GM12878 (cell line): ENCODE measurements around the gene ATOSA. TPM values are rescaled to one million over a fixed set of nuclear protein-coding genes. Genes with fewer than 3 reads are reported as not detected.
A peak's percentile ranks its signal among the peaks of the same experiment; 100 is the strongest.

ENCODE experiments used
- BCL3 ChIP-seq: IDR thresholded peaks from 2 replicates; pipeline ENCODE4 v1.6.1; 2011; ENCODE audit warnings: borderline replicate concordance, low read depth, mild to moderate bottlenecking, moderate library complexity, low read length; ENCODE audit not compliant: insufficient read depth, poor library complexity, severe bottlenecking
- CBFB ChIP-seq: IDR thresholded peaks from 2 replicates; pipeline ENCODE4 v1.6.1; 2016; ENCODE audit warnings: antibody characterized with exemption, low read depth
- CHD1 ChIP-seq: IDR thresholded peaks from 2 replicates; pipeline ENCODE4 v1.6.1; 2012; ENCODE audit warnings: low read depth, low read length, improper control_type of control experiment
- EED ChIP-seq: sonication (generic); IDR thresholded peaks from 2 replicates; pipeline ENCODE4 v1.6.1; 2016; ENCODE audit warnings: antibody characterized with exemption, low read depth
- EZH2 ChIP-seq: IDR thresholded peaks from 2 replicates; pipeline ENCODE4 v1.6.1; 2012; ENCODE audit warnings: low read depth, mild to moderate bottlenecking, control low read depth, inconsistent platforms, low read length, borderline replicate concordance; ENCODE audit not compliant: control insufficient read depth
- FOXM1 ChIP-seq: IDR thresholded peaks from 2 replicates; pipeline ENCODE4 v1.6.1; 2012; ENCODE audit warnings: low read depth, mild to moderate bottlenecking, inconsistent platforms, low read length, moderate library complexity
- NFXL1 ChIP-seq: fragments of 450-650 bp; IDR thresholded peaks from 2 replicates; pipeline ENCODE4 v1.6.1; 2017; ENCODE audit warnings: antibody characterized with exemption, mild to moderate bottlenecking, borderline replicate concordance
- SIN3A ChIP-seq: IDR thresholded peaks from 2 replicates; pipeline ENCODE4 v1.6.1; 2012; ENCODE audit warnings: low read depth, low read length, improper control_type of control experiment
- YY1 ChIP-seq: IDR thresholded peaks from 2 replicates; pipeline ENCODE4 v1.6.1; 2011; ENCODE audit warnings: low read depth, mild to moderate bottlenecking, low read length
- ZBED1 ChIP-seq: IDR thresholded peaks from 2 replicates; pipeline ENCODE4 v1.6.1; 2016; ENCODE audit warnings: borderline replicate concordance
- ZBTB33 ChIP-seq: fragments of 450-650 bp; IDR thresholded peaks from 2 replicates; pipeline ENCODE4 v1.6.1; 2017; ENCODE audit warnings: mild to moderate bottlenecking
- polyA plus RNA-seq, 11 experiments: library from polyadenylated mRNA; depleted of rRNA in 4 of 11; unstranded in 6 of 11; stranded (reverse) in 5 of 11; fragments of >200 nt; fragmentation: Nextera tagmentation in 4 of 11; fragmentation: Illumina TruSeq in 1 of 11; extraction: Ambion mirVana in 4 of 11; extraction: Trizol in 1 of 11; gene quantifications; 1 replicate in 1 of 11; 2 replicates in 10 of 11; pipeline versions ENCODE4 v1.2.1 to v1.2.3, GENCODE V29; 2011 to 2016; ENCODE audit warnings: inconsistent platforms in 2 of 11, missing spikeins in 2 of 11, low read depth in 1 of 11
- total RNA-seq, 4 experiments: library from RNA; depleted of rRNA in 3 of 4; stranded (reverse); fragments of >200 nt in 3 of 4; fragmentation: Illumina TruSeq in 1 of 4; extraction: Trizol in 1 of 4; gene quantifications; 2 replicates each; pipeline versions ENCODE4 v1.2.1 to v1.2.3, GENCODE V29; 2013 to 2021
- TF ChIP-seq, protein P1 (sequence below): fragments of 450-650 bp; IDR thresholded peaks from 2 replicates; pipeline ENCODE4 v1.6.1; 2017; ENCODE audit warnings: mild to moderate bottlenecking, low read depth, inconsistent platforms; ENCODE audit not compliant: poor library complexity, severe bottlenecking
- TF ChIP-seq, protein P2 (sequence below): fragments of 450-650 bp; IDR thresholded peaks from 2 replicates; pipeline ENCODE4 v1.6.1; 2016; ENCODE audit warnings: mild to moderate bottlenecking
- TF ChIP-seq, protein P3 (sequence below): fragments of 450-650 bp; formaldehyde crosslinking; IDR thresholded peaks from 2 replicates; pipeline ENCODE4 v1.5.0; 2022; ENCODE audit warnings: mild to moderate bottlenecking, missing genetic modification characterization
- TF ChIP-seq, protein P4 (sequence below): fragments of 450-650 bp; IDR thresholded peaks from 2 replicates; pipeline ENCODE4 v1.6.1; 2016; ENCODE audit warnings: mild to moderate bottlenecking

The ATOSA gene
- total and polyA plus RNA-seq, 10 of the 15 experiments (the other 5 are each of a cell fraction or from before 2014, with no cell fraction given) = 6.8 to 24.3 (median 14.6) TPM

DNA sequence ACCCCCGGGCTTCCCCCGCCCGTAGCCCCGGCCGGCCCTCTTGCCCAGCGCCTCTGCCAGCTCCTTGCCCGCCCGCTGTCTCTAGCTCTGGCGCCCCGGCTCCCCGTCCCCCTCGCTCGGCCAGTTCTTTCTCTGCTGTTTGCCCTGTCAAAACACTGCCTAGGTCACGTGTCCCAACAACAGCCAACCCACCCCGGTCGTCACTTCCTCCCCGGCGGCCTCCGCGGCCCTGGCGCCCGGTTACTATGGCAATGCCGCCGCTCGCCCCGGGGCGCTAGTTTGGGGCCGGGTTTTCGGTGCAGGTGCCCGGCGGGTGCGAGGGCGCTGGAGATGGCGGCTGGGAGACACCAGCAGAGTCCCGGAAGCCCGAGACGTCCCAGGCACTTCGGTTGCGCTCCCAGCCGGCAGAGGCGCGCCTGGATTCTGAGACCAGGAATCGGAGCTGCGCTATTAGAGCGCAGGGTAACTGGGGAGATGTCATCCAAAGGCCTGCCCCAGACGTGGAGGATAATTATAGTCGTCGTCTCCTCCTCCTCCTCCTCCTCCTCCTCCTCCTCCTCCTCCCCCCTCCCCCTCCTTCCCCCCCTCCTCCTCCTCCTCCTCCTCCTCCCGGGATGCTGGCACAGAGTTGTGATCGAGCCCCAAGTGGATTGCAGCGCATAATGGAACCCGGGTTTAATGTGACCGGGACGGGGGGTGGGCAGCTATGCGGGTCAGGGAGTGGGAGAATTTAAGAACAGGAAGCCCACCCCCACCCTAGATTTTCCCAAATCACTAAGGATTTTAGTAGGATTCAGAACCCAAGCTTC, at the start of gene ATOSA (continued):
- TF ChIP-seq, protein P1, sequence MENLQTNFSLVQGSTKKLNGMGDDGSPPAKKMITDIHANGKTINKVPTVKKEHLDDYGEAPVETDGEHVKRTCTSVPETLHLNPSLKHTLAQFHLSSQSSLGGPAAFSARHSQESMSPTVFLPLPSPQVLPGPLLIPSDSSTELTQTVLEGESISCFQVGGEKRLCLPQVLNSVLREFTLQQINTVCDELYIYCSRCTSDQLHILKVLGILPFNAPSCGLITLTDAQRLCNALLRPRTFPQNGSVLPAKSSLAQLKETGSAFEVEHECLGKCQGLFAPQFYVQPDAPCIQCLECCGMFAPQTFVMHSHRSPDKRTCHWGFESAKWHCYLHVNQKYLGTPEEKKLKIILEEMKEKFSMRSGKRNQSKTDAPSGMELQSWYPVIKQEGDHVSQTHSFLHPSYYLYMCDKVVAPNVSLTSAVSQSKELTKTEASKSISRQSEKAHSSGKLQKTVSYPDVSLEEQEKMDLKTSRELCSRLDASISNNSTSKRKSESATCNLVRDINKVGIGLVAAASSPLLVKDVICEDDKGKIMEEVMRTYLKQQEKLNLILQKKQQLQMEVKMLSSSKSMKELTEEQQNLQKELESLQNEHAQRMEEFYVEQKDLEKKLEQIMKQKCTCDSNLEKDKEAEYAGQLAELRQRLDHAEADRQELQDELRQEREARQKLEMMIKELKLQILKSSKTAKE = no peak
- TF ChIP-seq FOXM1 = no peak
- TF ChIP-seq, protein P2, sequence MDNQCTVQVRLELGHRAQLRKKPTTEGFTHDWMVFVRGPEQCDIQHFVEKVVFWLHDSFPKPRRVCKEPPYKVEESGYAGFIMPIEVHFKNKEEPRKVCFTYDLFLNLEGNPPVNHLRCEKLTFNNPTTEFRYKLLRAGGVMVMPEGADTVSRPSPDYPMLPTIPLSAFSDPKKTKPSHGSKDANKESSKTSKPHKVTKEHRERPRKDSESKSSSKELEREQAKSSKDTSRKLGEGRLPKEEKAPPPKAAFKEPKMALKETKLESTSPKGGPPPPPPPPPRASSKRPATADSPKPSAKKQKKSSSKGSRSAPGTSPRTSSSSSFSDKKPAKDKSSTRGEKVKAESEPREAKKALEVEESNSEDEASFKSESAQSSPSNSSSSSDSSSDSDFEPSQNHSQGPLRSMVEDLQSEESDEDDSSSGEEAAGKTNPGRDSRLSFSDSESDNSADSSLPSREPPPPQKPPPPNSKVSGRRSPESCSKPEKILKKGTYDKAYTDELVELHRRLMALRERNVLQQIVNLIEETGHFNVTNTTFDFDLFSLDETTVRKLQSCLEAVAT = peak; percentile 94
- TF ChIP-seq, protein P3, sequence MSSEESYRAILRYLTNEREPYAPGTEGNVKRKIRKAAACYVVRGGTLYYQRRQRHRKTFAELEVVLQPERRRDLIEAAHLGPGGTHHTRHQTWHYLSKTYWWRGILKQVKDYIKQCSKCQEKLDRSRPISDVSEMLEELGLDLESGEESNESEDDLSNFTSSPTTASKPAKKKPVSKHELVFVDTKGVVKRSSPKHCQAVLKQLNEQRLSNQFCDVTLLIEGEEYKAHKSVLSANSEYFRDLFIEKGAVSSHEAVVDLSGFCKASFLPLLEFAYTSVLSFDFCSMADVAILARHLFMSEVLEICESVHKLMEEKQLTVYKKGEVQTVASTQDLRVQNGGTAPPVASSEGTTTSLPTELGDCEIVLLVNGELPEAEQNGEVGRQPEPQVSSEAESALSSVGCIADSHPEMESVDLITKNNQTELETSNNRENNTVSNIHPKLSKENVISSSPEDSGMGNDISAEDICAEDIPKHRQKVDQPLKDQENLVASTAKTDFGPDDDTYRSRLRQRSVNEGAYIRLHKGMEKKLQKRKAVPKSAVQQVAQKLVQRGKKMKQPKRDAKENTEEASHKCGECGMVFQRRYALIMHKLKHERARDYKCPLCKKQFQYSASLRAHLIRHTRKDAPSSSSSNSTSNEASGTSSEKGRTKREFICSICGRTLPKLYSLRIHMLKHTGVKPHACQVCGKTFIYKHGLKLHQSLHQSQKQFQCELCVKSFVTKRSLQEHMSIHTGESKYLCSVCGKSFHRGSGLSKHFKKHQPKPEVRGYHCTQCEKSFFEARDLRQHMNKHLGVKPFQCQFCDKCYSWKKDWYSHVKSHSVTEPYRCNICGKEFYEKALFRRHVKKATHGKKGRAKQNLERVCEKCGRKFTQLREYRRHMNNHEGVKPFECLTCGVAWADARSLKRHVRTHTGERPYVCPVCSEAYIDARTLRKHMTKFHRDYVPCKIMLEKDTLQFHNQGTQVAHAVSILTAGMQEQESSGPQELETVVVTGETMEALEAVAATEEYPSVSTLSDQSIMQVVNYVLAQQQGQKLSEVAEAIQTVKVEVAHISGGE (CRISPR knock-in tag) = no peak
- TF ChIP-seq CHD1 = no peak
- peak; percentile 92 for TF ChIP-seq SIN3A
- no peak for TF ChIP-seq BCL3
- TF ChIP-seq ZBTB33 = no peak
- TF ChIP-seq, protein P4, sequence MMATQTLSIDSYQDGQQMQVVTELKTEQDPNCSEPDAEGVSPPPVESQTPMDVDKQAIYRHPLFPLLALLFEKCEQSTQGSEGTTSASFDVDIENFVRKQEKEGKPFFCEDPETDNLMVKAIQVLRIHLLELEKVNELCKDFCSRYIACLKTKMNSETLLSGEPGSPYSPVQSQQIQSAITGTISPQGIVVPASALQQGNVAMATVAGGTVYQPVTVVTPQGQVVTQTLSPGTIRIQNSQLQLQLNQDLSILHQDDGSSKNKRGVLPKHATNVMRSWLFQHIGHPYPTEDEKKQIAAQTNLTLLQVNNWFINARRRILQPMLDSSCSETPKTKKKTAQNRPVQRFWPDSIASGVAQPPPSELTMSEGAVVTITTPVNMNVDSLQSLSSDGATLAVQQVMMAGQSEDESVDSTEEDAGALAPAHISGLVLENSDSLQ = 0 out of 2 replicates have a peak, but pooled peaks have one; percentile 36
- no peak for TF ChIP-seq ZBED1
- TF ChIP-seq EZH2 = no peak
- TF ChIP-seq YY1 = peak; percentile 60
- no peak for TF ChIP-seq EED
- TF ChIP-seq CBFB = no peak
- no peak for TF ChIP-seq NFXL1
